CD4-positive, alpha-beta T cell treated with Interleukin-15 for 4 hours (primary cell): ENCODE measurements around the gene JOSD2.

Experiments used
- DNase-seq: peaks from one replicate; pipeline ENCODE4 v3.0.0-alpha.2; 2020; ENCODE audit warnings: low spot score

Gene JOSD2

DNA sequence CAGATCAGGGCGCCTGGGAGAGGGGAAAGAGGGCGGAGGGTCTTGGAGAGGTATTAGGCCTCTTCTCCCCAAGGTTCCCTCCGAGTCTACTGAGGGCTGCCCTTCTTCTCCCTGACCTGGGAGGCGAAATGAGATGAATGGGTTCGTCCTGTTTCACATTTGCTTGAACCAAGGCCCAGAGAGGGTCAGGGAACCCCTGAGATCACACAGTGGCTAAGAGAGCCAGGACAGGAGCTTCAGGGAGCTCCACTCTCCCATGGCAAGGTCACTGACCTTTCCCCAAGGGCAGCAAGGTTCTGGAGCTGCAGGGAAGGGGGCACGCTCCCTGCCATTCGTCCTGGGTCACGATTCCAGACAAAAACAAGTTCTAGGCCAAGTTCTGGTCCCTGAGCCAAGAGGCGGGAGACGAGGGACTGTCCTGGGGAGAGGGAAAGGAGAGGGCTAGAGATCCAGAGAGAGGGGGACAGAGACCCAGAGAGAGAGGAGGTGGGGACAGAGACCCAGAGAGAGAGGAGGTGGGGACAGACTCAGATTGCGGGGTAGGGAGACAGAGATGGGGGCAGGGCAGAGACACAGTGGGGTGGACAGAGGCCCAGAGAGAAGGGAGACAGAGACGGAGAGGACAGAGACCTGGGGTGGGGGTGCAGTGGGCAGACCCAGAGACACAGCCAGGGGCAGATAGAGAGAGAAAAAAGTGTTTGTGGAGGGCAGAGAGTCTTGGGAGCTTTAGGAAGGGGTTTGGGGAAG lies 2.2 kb upstream of the JOSD2 start:
- no peak for DNase-seq

DNA sequence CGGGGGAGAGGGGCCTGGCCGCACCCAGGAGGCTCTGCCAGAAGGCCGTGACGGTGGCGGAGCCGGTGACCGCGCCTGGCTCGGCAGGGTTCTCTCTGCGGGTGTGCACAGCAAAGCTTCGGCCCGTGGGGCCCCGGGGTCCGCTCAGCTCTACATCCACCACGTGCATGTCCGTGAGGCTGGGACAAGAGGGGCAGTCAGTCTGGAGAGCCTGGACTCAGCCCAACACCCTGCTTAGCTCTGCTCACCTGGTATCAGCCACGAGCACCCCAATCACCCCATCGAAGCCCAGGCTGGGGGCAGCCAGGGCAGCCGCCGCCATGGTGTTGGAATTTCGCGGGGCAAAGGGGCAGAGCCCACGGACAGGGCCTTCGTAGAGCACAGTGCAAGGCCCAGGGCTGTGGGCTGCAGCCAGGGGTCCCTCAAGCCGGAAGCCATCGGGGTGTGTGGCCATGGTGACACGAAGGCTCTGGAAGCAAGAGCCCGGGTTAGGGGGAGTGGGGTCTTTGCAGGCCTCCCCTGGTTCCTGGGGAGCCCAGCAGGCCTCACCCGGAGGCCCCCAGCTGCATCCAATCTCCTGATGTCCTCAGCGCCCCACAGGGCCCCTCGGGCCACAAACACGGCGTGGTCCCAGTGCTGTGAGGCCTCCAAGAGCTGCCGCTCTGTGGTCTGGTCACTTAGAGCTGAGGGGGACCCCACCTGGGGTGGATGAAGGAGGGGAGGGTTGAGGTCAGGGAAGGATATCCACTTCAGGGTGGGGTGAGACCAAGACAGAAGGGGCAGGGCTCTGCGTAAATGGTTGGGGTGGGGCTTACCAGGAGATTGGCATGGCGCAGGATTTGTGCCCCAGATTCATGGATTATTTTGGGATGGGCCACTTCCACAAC lies 1.4 kb upstream of the JOSD2 start:
- DNase-seq, result no peak

GRCh38 chr19:50510700-50511068 lies 307 bp downstream of the JOSD2 start:
- DNase-seq, result no peak

GRCh38 chr19:50510121-50510670 lies 795 bp downstream of the JOSD2 start:
- DNase-seq, result no peak

DNA sequence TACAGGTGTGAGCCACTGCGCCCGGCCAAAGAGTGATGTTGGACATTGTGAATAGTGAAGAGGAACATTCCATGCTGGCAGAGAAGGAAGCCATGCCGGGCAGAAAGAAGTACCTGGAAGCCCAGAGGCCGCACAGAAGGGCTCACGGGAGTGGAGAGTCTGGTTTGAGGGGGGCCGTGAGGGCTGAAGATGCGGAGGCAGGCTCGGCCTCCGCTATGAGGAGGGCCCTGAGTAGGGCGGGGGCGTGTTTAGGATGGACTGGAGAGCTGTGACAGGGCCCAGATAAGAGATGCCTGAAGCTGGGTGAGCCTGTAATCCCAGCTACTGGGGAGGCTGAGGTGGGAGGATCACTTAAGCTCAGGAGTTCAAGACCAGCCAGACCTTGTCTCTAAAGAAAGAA lies 1.6 kb downstream of the JOSD2 start:
- no peak for DNase-seq

DNA sequence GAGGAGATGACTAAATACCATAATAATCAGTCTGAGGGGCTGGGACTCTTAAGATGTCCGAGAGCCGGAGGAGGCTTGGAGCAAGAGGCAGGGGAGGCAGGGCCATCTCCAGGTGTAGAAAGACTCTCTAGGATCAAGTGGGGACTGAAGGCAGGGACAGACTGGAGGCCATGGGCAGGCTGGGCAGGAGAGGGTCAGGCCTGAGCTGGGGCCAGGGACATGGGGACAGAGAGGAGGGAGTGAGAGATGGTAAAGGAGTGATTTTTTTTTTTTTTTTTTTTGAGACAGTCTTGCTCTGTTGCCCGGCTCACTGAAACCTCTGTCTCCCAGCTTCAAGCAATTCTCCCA lies 2.2 kb downstream of the JOSD2 start:
- no peak for DNase-seq

GRCh38 chr19:50507376-50507775 lies 3.6 kb downstream of the JOSD2 start:
- no peak for DNase-seq

GRCh38 chr19:50506700-50507099 lies 4.3 kb downstream of the JOSD2 start:
- DNase-seq, result no peak

DNA sequence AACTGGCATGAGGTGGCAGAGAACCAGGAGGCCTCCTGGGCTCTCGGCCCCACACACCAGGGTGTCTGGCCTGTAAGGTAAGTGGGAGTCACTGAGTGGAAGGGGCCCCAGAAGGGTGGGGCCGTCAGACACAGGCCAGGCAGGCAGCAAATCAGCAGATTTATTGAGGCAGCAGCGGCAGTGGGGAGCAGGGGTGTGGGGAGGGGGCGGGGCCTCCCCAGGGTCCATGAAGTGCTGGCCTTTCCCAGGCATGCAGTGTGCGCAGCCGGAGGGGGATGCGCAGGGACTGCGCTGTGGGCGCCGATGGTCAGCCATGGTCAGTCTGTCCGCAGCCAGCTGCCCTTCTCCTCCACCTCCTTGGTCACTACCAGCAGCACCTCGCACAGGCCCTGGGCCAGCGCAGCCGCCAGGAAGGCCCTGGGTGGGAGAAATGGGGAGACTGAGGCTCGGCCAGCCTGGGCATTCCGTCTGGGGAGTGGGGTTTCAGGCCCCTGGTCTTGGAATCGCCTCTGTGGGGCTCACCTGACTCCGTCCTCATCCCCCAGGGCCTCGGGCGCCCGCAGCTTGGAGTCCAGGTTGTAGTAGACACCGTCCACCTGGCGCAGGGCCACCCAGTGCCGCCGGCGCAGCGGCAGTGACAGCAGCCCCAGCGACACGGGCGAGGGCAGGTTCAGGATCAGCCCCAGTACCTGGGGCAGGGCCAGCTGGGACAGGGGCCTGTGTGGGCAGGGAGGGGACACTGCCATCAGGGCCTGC lies 5.0 kb downstream of the JOSD2 start:
- DNase-seq, result no peak

GRCh38 chr19:50501568-50502475 lies 9.2 kb downstream of the JOSD2 start:
- DNase-seq, result no peak

- no peak for DNase-seq
These were observed 9.8 kb downstream of the JOSD2 start for GRCh38 chr19:50501186-50501567.

DNA sequence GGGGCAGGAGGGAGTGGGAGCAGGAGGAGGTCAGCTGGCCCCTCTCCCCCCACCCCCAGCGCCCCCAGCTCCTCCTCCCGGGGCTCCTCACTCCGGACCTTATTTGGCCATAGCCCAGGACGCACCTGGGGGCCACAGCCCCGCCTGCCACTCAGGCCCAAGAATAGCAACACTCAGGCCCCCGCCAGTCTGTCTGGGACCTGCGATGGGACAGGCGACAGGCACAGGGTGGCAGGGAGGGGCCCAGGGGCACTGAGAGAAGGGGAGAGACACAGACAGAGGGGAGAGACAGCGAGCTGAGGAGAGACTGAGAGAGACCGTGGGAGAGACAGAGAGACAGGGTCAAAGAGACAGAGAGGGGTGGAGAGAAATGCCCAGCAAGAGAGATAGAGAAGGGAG lies 10.2 kb downstream of the JOSD2 start:
- DNase-seq, result no peak

DNA sequence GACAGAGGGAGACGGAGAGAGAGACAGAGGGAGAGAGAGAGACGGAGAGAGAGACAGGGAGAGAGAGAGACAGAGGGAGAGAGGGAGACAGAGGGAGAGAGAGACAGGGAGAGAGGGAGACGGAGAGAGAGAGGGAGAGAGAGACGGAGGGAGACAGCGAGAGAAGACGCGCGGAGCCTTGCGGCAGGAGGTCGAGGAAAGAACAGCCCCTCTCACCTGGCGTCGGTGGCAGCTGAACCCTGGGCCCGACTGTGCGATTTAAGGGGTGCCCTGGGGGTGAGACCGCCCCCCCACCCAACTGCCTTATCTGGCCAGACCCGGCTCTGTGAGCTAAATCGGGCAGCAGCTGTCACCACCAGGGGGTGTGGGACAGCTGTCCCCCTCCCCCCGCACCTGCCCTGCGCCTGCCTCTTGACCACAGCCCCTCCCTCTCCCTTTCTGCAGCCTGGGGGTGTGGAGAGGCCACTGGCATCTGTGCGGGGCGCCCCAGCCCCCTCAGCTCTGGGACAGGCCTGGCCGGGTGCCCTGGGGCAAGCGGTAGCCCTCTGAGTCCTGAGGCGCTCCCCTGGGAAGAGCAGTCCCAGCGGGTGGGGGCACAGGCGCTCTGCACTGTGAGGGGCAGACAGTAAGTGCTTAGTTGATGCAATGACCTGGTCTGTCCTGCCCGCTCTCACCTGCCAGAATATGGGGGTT lies 10.8 kb downstream of the JOSD2 start:
- DNase-seq, result no peak

GRCh38 chr19:50498219-50499056 lies 12.6 kb downstream of the JOSD2 start:
- no peak for DNase-seq

DNA sequence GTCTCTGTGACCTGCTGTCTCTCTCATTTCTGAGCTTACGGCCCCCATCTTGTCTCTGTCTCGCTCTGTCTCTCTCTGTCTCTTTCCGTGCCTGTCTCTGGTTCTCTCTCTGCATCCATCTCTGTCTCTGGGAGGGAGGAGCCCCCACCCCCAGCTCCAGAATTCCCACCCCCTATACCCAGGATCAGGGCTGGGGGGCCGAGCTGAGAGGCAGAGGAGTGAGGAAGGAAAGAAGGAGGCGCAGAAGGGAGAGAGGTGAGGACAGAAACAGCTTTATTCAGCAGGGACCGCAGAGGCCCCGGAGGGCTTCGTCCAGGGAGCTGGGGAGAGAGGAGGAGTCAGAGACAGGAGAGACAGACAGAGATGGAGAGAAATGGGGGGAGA lies 14.0 kb downstream of the JOSD2 start:
- DNase-seq, result no peak

GRCh38 chr19:50496189-50497021 lies 14.6 kb downstream of the JOSD2 start:
- DNase-seq, result no peak

DNA sequence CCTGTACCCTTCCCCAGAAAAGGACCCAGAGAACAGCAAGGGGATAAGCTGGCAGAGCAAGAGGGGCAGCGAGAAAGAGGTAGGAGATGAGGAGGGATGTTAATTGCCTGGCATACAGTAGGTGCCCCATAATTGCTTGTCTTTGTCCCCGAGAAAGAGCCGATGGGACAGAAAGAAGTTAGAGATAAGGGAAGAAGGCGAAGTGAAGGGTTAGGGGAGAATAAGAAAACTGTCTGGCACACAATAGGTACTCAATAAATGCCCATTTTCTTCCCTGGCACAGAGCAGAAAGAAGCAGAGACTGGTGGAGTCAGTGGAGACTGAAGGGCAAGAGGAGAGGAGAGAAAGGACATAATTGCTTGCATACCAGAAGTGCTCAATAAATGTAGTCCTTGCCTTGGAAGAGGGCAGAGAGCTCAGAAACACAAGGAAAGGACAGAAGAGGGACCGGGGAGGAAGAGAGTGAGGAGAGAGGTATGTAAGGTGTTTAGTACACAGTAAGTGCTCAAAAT lies 15.9 kb downstream of the JOSD2 start:
- no peak for DNase-seq

- DNase-seq, result no peak
These were observed 16.6 kb downstream of the JOSD2 start for GRCh38 chr19:50494186-50495019.
